GM21528 (cell line): Measurements from ENCODE around the gene ZMAT2.
"Not testable (repeated sequence)": the region's sequence is repeated elsewhere in the genome, so short reads cannot be mapped to it uniquely, and the experiment has no call there.

ENCODE experiments used
- ATAC-seq: cut with Tn5 transposase; IDR thresholded peaks from one replicate; pipeline ENCODE4 v1.9.1; 2021; ENCODE audit warnings: mild to moderate bottlenecking, moderate library complexity; ENCODE audit not compliant: unreplicated experiment, low FRiP score

ZMAT2 gene, protein sequence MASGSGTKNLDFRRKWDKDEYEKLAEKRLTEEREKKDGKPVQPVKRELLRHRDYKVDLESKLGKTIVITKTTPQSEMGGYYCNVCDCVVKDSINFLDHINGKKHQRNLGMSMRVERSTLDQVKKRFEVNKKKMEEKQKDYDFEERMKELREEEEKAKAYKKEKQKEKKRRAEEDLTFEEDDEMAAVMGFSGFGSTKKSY

DNA sequence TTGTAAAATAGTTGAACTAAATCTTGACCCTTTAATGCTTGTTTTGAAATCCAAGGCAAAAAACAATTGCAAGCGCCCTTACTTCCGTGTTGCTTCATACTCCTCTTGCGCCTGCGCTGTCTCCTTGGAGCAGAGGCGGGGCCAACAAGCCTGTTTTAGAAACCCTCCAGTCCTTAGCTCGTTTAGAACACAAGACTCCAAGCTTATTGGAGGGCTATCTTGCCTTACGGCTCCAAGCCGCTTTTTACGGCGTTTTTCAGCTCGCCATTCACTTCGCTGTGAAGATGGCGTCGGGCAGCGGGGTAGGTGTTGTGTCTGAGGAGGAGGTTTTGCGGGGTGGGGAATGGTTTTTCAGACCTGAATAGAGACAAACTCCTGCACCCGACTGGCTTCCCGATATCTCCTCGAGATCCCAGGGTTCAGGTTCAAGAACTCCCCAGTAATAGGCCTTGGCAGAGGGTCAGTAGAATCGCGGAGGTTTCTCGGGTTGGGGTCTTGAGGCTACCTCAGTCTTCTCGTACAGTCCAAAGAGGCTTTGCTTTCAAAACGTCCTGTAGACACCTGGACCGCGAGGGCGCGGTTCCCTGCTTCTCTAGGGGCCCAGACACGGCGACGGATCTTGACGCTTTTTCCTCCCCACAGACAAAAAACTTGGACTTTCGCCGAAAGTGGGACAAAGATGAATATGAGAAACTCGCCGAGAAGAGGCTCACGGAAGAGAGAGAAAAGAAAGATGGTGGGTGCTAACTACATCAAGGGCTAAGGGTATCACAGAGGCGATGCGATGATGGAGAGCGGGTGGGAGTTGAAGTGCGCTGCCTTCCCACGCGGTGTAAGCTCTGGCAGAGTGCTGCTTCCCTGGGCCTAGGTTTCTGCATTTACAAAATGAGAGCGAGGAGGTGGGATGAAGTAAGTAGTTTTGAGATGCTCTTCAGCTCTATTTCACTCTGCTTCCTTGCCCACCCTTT, at the start of gene ZMAT2:
ZMAT2 (plus strand) TSS at position 271 of the 968 bp plus-strand sequence; CDS start at position 285, 14 bp downstream.
- ATAC-seq, result peak; percentile 97

DNA sequence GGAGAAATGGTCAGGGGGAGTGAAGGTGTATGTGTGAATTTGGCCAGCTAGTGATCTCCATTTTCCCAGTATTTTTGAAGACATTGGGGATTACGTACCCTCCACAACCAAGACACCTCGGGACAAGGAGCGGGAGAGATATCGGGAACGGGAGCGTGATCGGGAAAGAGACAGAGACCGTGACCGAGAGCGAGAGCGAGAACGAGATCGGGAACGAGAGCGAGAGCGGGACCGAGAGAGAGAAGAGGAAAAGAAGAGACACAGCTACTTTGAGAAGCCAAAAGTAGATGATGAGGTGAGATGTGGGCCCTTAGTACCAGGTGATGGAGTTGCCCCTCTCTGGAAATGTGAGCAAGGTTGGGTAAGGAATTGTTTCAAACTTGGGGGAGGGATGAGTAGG, 41.4 kb upstream of the ZMAT2 start:
- ATAC-seq, result no peak

DNA sequence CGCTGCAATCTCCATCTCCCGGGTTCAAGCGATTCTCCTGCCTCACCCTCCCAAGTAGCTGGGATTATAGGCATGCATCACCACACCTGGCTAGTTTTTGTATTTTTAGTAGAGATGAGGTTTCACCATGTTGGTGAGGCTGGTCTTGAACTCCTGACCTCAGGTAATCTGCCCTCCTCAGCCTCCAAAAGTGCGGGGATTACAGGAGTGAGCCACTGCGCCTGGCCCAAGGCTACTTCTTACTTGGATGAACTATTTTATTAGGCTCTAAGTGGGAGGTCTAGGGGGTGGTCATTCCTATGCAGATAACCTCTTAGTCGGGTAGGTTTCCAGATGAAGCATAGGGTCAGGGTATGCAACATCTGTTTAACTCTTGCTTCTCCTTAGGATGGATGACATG, 39.9 kb upstream of the ZMAT2 start:
- not testable (repeated sequence) for ATAC-seq

DNA sequence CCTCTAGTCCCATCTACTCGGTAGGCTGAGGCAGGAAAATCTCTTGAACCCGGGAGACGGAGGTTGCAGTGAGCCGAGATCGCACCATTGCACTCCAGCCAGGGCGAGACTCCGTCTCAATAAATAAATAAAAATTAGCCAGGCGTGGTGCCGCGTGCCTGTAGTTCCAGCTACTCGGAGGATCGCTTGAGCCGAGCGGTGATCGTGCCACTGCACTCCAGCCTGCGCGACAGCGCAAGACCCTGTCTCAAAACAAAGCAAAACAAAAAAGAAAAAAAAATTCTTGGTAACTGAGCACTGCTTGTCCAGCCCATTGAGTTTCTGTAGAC, 36.3 kb upstream of the ZMAT2 start:
- ATAC-seq, result no peak

DNA sequence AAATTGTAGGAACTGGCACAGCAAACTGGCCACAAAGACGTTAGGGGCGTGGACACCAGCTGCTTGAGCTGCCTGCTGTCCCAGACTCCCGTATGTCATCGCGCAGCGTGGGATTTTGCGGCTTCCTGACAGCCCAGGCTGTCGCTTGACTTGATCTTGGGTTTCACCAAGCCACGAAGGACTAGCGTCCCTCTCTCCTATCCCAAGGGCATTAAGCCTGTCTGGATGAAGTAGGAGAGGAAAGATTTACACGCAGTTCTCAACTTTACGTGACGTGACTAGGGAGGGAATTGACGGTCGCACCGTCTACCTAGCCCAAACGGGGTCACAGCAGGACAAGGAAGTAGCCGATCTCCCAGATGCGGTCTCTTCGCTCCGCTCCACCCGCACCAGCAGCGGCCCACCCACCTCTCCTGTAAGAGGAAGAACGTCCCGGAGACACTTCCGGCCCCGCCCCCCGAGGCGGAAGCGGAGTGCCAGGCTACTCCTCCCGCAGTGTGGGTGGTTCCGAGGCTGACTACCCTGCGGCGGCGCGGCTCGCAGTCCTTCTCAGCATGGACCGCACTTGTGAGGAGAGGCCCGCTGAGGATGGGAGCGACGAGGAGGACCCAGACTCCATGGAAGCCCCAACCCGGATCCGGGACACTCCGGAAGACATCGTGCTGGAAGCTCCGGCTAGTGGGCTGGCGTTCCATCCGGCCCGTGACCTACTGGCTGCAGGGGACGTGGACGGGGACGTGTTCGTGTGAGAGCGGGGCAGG, 35.7 kb upstream of the ZMAT2 start, which contains the start of gene WDR55:
WDR55 (plus strand) TSS at position 546 of the 761 bp plus-strand sequence; CDS start at position 555, 9 bp downstream.
- ATAC-seq, result peak; percentile 99

DNA sequence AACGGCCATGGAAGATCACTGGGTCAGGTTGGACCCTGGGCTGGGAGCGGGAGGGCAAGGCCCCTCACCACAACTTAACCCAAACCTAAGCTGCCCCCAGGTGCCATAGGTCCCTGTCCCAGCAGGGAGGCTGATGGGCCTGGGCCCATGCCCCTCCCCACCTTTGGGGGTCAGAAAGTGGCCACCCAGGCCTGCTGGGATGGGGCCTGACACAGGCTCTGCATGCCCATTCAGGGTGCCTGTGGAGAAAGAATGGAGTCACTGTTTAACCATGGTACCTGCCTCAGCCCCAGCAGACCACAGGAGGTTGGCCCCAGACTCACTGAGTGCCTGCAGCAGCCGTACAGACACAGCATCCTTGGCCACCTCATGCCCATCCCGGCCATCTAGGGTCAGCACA, 29.2 kb upstream of the ZMAT2 start:
- not testable (repeated sequence) for ATAC-seq

DNA sequence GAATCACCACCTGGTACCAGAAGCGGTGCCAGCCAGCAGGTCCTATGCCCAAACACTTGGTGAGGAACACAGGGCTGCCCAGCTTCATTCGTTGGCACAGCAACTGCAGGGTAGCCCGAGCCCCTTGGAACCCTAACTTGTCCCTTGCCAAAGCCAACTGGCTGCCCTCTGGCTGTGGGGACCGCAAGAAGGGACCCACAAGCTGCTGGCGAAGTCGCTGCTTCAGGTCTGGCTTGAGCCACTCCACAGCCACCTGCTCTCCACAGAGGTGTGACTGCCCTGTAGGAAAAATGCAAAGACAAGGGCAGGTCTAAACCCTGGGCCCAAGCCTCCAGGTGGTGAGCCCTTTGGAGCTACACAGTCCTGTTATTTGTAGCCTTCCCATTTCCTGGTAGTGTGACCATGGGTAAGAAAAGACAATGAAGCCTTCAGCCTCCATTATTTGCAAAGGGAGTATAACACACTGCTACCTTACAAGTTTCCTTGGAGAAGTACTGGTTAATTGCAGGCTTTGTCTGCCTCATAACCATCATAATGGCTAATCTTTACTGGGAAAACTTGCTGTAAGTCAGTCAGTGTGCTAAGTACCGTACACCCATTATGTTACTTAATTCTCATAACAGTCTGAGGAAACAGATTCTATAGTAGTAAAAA, 28.6 kb upstream of the ZMAT2 start:
- ATAC-seq, result no peak

DNA sequence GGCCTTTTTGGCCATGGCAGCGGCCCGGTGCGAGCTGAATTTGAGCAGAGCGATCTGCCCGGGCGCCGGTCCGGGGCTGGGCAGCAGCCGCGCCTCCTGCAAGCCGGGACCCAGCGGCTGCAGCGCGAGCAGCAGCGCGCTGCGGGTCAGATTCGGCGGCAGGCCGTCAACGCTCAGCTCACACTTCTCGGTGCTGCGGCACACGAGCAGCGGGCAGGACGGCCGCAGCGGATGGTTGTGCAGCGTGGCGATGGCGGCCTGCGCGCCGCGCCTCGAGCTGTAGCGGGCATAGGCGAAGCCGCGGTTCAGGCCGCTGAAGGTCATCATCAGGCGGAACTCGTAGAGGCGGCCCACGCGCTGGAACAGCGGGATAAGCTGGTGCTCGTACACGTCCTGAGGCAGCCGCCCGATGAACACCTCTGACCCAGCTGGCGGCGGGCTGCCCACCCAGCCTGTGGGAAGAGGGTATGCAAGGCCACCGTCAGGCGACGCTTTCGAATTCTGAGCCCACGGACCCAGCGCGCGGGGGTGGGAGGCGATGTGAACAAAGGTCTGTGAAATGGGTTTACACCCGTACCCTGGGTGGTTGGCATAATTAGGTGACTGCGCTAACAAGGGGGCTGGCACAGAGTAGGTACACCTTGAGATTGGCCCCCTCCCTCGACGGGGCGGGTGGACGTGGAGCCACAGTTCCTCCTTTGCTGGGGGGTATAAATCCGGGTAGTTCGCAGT, 27.6 kb upstream of the ZMAT2 start:
- ATAC-seq, result no peak

DNA sequence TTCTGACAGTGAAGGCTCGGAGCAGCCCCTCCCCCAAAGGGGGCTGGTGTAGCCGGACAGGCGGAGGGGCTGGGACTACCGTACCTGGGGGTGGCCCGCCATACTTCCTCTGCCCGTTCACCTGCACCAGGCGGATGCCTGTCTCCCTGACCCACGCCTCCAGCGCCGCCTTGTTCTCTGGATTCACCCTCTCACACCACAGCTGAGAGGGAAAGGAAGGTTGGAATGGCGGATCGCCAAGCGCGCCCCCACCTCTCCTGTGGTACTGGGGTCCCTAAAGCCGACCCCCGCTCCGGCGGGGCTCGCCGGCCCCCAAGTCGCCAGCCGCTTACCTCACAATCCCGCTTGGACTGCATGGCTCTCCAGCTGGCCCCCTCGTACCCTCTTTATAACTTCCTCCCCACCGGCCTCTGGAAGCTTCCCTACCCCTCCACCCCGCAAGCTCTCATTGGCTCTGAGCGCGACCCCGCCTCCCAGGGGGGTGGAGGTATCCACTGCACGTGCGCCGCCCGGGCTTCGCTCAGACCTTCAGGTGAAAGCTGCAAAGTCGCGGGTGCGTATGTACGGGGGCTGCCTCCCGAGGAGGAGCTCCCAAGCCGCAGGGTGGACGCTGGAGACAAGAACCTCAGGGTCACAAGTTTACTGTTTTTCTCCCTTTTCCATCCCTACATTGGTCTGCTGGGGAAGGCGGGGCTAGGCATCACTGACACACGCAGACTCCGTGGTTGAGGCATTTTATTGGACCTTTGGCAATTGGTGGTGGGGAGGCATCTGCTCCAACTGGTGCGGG, 26.9 kb upstream of the ZMAT2 start, which contains the start of gene DND1:
DND1 (minus strand) TSS at position 390 of the 790 bp plus-strand sequence; CDS start at position 356, 34 bp downstream.
- ATAC-seq, result no peak

DNA sequence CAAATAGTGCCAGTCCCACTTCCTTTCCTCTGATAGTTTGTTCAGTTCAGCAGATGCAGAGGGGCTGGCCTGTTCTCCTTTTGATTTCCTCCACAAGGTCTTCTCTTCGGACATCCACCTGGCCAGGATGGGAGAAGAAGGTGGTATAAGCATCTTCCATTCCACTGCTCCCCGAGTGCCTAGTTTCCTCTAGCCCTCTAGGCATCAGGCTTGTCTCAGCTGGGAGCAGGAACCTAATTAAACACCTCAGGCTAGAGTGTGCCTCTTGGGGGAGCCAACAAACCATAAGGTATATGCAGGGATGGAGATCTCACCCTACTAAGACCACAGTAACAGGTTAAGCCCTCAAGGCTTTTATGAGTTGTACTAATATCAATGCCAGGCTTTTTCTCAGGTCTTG, 26.0 kb upstream of the ZMAT2 start:
- no peak for ATAC-seq

DNA sequence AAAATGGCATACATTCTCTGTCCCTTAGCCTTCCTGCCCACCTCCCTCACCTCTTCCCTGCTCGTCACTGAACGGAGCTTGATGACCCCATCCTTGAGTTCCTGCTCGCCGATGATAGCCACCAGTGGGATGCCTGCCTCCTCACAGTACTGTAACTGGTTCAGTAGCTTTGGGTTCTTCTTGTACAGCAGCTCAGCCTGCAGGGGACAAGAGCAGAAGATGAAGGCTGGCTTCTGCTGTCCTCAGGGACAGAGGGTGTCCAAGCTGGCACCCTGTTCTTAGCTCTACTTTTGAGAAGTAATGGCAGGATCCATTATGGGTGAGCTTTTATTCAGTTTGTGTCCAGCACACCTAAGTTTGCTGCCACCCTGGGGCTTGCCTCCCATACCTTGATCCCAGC, 25.6 kb upstream of the ZMAT2 start:
- ATAC-seq, result no peak

DNA sequence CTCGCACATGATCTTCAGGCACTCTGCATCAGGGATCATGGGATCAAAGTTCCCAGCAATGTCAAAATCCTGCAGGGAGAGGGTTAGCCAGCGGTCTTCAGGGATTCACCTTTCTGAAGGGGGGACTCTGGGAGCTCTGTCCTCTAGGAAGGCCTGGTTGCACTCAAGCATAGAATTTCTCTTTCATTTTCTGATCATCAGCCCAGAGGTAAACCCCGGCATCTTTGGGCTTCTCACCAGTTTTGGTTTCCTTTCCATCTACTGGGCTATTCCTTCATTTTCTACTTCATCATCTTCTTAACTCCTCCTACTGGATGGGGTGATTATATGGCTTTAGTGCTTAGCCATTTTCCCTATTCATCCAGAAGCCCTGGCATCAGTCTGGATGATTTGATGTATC, 22.3 kb upstream of the ZMAT2 start:
- ATAC-seq, result no peak

DNA sequence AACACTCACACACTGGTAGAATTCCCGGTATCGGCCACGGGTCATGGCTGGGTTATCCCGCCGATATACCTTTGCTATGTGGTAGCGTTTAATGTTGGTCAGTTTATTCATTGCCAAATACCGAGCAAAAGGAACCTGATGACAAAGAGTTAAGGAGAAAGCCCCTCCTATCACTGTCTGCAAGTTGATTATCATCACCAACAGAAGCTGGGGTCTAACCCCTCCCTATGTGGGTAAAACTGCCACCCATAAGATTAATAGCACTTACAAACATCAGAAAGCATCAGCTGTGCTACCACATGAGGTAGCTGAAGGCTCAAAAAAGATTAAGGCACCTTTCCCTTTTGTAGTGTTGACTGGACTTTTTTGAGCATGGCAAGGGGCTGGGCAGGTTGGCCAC, 21.3 kb upstream of the ZMAT2 start:
- no peak for ATAC-seq

DNA sequence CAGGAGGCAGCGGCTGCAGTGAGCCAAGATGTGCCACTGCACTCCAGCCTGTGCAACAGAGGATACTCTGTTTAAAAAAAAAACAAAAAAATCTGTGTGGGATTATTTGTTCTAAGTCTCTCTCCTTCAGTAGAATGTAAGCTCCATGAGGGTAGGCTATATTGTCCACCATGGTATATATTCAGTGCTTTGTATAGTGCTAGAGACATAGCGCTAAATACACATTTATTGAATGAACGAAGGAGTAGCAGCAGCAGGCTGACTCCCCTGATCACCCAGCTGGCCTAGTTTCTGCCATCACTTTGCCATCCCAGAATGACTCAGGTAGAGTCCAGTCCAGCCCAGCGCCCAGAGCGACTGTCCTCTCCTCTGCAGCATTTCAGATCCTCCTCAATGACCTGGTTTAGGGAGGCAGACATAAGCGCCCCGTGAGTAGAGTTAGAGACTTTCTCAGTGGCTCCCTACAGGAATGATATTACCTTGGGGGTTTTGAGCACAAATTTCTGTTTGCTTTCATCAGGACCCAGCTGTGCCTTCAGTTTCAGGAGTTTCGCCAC, 9.8 kb upstream of the ZMAT2 start:
- ATAC-seq, result no peak

DNA sequence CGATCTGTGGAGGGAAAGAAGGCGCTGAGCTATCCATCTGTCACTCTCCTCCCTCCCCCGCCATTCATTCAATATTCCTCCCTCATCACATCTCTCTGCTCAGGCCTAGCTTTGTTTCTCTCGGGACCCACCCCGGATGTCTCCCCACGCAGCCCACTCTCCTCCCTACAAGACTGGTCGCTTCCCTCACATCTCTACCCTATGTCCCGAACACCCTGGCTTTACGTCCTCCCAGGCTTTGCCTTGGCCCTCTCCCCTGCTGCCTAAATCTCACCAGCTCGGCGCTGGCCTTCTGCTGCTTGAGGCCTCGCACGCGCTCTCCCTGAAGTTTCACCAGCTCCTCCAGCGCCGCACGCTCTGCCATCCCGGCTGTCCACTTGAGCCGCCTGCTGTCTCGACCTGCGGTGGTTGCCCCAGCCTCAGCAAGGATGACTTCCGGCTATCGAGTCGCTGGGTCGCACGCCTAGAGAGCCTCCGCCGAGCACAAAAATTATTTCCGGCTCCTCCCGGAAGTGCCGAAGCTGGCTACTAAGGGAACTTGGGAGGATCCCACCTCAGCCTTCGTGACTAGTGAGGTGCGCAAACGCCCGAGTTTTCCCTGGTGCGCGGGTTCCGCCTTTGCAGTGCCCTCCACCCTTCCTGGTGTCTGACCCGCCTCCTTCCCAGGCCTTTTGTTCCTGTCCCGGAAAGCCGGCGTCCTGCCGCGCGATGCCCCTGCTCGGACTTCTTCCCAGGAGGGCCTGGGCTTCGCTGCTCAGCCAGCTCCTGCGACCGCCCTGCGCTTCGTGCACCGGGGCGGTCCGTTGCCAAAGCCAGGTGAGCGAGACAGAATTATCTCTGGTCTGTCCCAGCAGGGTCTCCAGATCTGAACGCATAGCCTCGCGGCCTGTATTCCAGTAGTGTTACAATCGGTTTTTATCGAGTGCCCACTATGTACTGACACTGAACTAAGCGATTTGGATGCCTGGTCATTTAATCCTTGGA, 9.0 kb upstream of the ZMAT2 start, which contains the start of the genes HARS1 and HARS2:
HARS1 (minus strand) TSS at position 430 of the 984 bp plus-strand sequence; CDS start at position 364, 66 bp downstream.
HARS2 (plus strand) TSS at position 515 of the 984 bp plus-strand sequence; CDS start at position 709, 194 bp downstream.
- ATAC-seq, result peak; percentile 99

DNA sequence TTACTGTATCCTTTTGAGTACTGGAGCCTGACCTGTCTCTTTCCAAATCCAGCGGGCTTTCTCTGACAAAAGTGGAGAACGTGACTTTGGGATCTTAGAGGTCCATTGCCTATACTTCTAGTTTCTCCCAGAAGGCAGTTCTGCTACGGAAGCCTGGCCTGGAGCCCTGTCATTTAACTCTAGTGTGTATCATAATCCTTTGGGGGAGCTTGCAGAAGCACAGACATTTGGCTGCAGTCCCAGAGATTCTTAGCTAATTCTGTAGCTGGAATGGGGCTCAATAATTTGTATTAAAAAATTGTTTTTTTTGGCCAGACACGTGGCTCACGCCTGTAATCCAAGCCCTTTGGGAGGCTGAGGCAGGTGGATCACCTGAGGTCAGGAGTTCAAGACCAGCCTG, 6.0 kb upstream of the ZMAT2 start:
- ATAC-seq, result no peak

DNA sequence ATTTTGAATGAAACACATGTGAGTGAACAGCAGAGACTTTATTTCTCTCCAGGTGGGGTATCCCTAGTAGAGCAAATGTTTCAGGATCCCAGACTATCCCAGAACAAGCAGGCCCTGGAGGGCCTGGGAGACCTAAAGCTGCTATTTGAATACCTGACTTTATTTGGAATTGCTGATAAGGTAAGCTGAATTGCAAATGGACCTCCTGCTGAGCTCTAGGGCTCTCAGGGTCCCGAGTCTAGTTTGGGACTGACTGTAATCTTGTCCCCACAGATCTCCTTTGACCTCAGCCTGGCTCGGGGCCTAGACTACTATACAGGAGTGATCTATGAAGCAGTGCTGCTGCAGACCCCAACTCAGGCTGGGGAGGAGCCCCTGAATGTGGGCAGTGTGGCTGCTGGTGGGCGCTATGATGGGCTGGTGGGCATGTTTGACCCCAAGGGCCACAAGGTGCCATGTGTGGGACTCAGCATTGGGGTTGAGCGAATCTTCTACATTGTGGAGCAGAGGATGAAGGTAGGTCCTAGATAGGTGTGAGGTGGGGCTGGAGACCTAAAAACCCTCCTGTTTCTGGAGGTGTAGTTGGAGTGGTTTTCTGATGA, 3.3 kb upstream of the ZMAT2 start:
- no peak for ATAC-seq
